Trophoblast cell (in vitro differentiated cells and primary cell): ENCODE data around the gene CACNB2.

Experiments used
- DNase-seq, 2 donors: peaks; one replicate each; pipeline ENCODE4 v3.0.0-alpha.2; 2016
- H2AFZ ChIP-seq: 2 replicates; pipeline ENCODE4 v1.6.1; 2013; ENCODE audit warnings: low read length, moderate library complexity, mild to moderate bottlenecking; ENCODE audit not compliant: insufficient read depth, poor library complexity
- H2AK5ac ChIP-seq: 2 replicates; pipeline ENCODE4 v1.6.1; 2013; ENCODE audit warnings: mild to moderate bottlenecking, low read length
- H2BK120ac ChIP-seq: 2 replicates; pipeline ENCODE4 v1.6.1; 2013; ENCODE audit warnings: low read length, mild to moderate bottlenecking, moderate library complexity; ENCODE audit not compliant: insufficient read depth, poor library complexity
- H2BK12ac ChIP-seq: 2 replicates; pipeline ENCODE4 v1.6.1; 2013; ENCODE audit warnings: mild to moderate bottlenecking, low read length, moderate library complexity
- H2BK5ac ChIP-seq: 2 replicates; pipeline ENCODE4 v1.6.1; 2013; ENCODE audit warnings: low read length, low read depth, moderate library complexity, mild to moderate bottlenecking; ENCODE audit not compliant: poor library complexity
- H3K14ac ChIP-seq: 2 replicates; pipeline ENCODE4 v1.6.1; 2013; ENCODE audit warnings: mild to moderate bottlenecking, low read length
- H3K18ac ChIP-seq: 2 replicates; pipeline ENCODE4 v1.6.1; 2013; ENCODE audit warnings: mild to moderate bottlenecking, low read length
- H3K23ac ChIP-seq: 2 replicates; pipeline ENCODE4 v1.6.1; 2013; ENCODE audit warnings: low read length
- H3K27ac ChIP-seq: 2 replicates; pipeline ENCODE4 v1.5.1; 2013; ENCODE audit warnings: low read depth, mild to moderate bottlenecking, inconsistent platforms, low read length, moderate library complexity
- H3K27me3 ChIP-seq: 2 replicates; pipeline ENCODE4 v1.6.1; 2013; ENCODE audit warnings: inconsistent platforms, mild to moderate bottlenecking, low read length, moderate library complexity; ENCODE audit not compliant: insufficient read depth
- H3K36me3 ChIP-seq, 2 experiments: 1 replicate in 1 of 2; 2 replicates in 1 of 2; pipeline ENCODE4 v1.6.1; 2013; ENCODE audit warnings: low read length in 2 of 2, mild to moderate bottlenecking in 2 of 2, moderate library complexity in 1 of 2; ENCODE audit not compliant: insufficient read depth in 2 of 2, control insufficient read depth in 1 of 2
- H3K4ac ChIP-seq: 2 replicates; pipeline ENCODE4 v1.6.1; 2013; ENCODE audit warnings: low read depth, mild to moderate bottlenecking, low read length, moderate library complexity
- H3K4me1 ChIP-seq, 2 experiments: 1 replicate in 1 of 2; 2 replicates in 1 of 2; pipeline ENCODE4 v1.6.1; 2013; ENCODE audit warnings: low read length in 2 of 2, mild to moderate bottlenecking in 2 of 2, moderate library complexity in 1 of 2; ENCODE audit not compliant: insufficient read depth in 2 of 2, control insufficient read depth in 1 of 2
- H3K4me2 ChIP-seq: 2 replicates; pipeline ENCODE4 v1.6.1; 2013; ENCODE audit warnings: inconsistent platforms, mild to moderate bottlenecking, low read length, moderate library complexity
- H3K4me3 ChIP-seq: 2 replicates; pipeline ENCODE4 v1.5.1; 2013; ENCODE audit warnings: mild to moderate bottlenecking, low read depth, low read length, inconsistent platforms
- H3K79me1 ChIP-seq: one replicate; pipeline ENCODE4 v1.6.1; 2013; ENCODE audit warnings: low read length
- H3K79me2 ChIP-seq: 2 replicates; pipeline ENCODE4 v1.6.1; 2013; ENCODE audit warnings: low read length, mild to moderate bottlenecking; ENCODE audit not compliant: control insufficient read depth, insufficient read depth, poor library complexity
- H3K9ac ChIP-seq: 2 replicates; pipeline ENCODE4 v1.6.1; 2013; ENCODE audit warnings: mild to moderate bottlenecking, low read length
- H3K9me3 ChIP-seq: 2 replicates; pipeline ENCODE4 v1.6.1; 2013; ENCODE audit warnings: low read depth, mild to moderate bottlenecking, control low read depth, inconsistent platforms, low read length; ENCODE audit not compliant: insufficient read depth
- H4K12ac ChIP-seq: 2 replicates; pipeline ENCODE4 v1.6.1; 2013; ENCODE audit warnings: low read depth, mild to moderate bottlenecking, low read length, moderate library complexity
- H4K8ac ChIP-seq: 2 replicates; pipeline ENCODE4 v1.6.1; 2013; ENCODE audit warnings: low read depth, mild to moderate bottlenecking, low read length, moderate library complexity
- H4K91ac ChIP-seq: one replicate; pipeline ENCODE4 v1.6.1; 2013; ENCODE audit warnings: low read depth, mild to moderate bottlenecking, low read length, moderate library complexity
- whole genome bisulfite sequencing: extraction: QIAGEN DNeasy Blood & Tissue Kit; methylation state at CpG from one replicate; pipeline ENCODE4 v1.1.7; 2013; ENCODE audit warnings: missing lambda C conversion rate; ENCODE audit not compliant: insufficient read length, insufficient coverage; ENCODE audit errors: extremely low coverage; 5-methylcytosine and 5-hydroxymethylcytosine counted together

The CACNB2 gene

DNA sequence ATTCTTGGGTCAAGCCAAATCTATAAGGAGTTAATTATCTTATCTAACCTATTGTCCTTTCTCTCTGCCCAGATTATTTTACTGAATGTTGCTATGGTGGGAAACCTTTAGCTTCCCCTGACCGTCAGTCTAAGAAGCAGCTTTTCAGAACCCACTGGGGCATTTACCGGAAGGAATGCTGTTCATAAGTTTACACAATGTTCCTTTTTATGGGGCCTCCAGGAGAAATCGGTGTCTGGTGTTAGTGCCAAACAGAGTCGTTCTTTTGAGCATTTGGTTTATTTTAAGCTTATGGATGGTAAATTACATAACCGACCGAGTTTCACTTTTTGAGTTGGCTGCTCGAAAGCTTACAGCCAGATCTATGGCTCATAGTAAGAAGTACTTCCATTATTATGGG is 111.9 kb downstream of the CACNB2 start:
- Histone ChIP-seq H4K12ac (no peak overlapping the region), H3K9ac (no peak overlapping the region), H3K79me1 (no peaks in the 10 kb centered on the region), H2AK5ac (no peak overlapping the region), H3K4ac (no peak overlapping the region), H3K27me3 (no peaks in the 10 kb centered on the region), H4K91ac (no peak overlapping the region), H3K14ac (no peak overlapping the region), H2BK120ac (no peak overlapping the region), H3K18ac (no peak overlapping the region), H2BK5ac (no peak overlapping the region), H4K8ac (no peak overlapping the region), H3K9me3 (no peaks in the 10 kb centered on the region), H3K4me2 (no peak overlapping the region), H3K4me1 (no peaks in the 10 kb centered on the region), H2BK12ac (no peak overlapping the region), H3K4me3 (no peak overlapping the region), H3K23ac (no peak overlapping the region), H3K27ac (no peak overlapping the region), H3K36me3 (no peaks in the 10 kb centered on the region), H2AFZ (no peak overlapping the region), H3K79me2 (no peaks in the 10 kb centered on the region)
- no peak for DNase-seq
- no CpG with 5 or more reads among the region's 7 CpGs for WGBS

GRCh38 chr10:18254086-18254485 is 113.9 kb downstream of the CACNB2 start:
- no peak overlapping the region for H3K4me2 ChIP-seq
- H3K9ac ChIP-seq, result no peak overlapping the region
- H3K27ac ChIP-seq, result no peak overlapping the region
- H2BK120ac ChIP-seq, result no peak overlapping the region
- no peaks in the 10 kb centered on the region for H3K79me1 ChIP-seq
- H3K4me3 ChIP-seq, result no peak overlapping the region
- H2BK12ac ChIP-seq, result no peak overlapping the region
- H3K9me3 ChIP-seq, result no peaks in the 10 kb centered on the region
- no peak overlapping the region for H4K12ac ChIP-seq
- H3K4me1 ChIP-seq, result no peaks in the 10 kb centered on the region
- H2AFZ ChIP-seq, result no peak overlapping the region
- H4K8ac ChIP-seq, result no peak overlapping the region
- H3K36me3 ChIP-seq, result no peaks in the 10 kb centered on the region
- H3K79me2 ChIP-seq, result no peaks in the 10 kb centered on the region
- WGBS, result no CpG with 5 or more reads among the region's 2 CpGs
- no peak overlapping the region for H3K18ac ChIP-seq
- no peak overlapping the region for H2AK5ac ChIP-seq
- no peak for DNase-seq
- no peak overlapping the region for H3K23ac ChIP-seq
- no peak overlapping the region for H2BK5ac ChIP-seq
- no peak overlapping the region for H4K91ac ChIP-seq
- H3K27me3 ChIP-seq, result no peaks in the 10 kb centered on the region
- no peak overlapping the region for H3K4ac ChIP-seq
- H3K14ac ChIP-seq, result no peak overlapping the region

GRCh38 chr10:18254692-18255091 is 114.5 kb downstream of the CACNB2 start:
- no peak overlapping the region for H3K4me2 ChIP-seq
- H3K27ac ChIP-seq, result no peak overlapping the region
- no peaks in the 10 kb centered on the region for H3K79me2 ChIP-seq
- H4K8ac ChIP-seq, result no peak overlapping the region
- no peak overlapping the region for H2BK12ac ChIP-seq
- no peak overlapping the region for H4K91ac ChIP-seq
- no peak overlapping the region for H3K4me3 ChIP-seq
- no peak overlapping the region for H2AK5ac ChIP-seq
- H2BK5ac ChIP-seq, result no peak overlapping the region
- no peak overlapping the region for H3K14ac ChIP-seq
- H3K18ac ChIP-seq, result no peak overlapping the region
- no peak overlapping the region for H3K23ac ChIP-seq
- no peak overlapping the region for H3K9ac ChIP-seq
- WGBS, result no CpG with 5 or more reads among the region's 4 CpGs
- no peak overlapping the region for H2AFZ ChIP-seq
- no peaks in the 10 kb centered on the region for H3K9me3 ChIP-seq
- H3K27me3 ChIP-seq, result no peaks in the 10 kb centered on the region
- no peaks in the 10 kb centered on the region for H3K79me1 ChIP-seq
- DNase-seq, result no peak
- H3K4ac ChIP-seq, result no peak overlapping the region
- H4K12ac ChIP-seq, result no peak overlapping the region
- no peak overlapping the region for H2BK120ac ChIP-seq
- no peaks in the 10 kb centered on the region for H3K4me1 ChIP-seq
- H3K36me3 ChIP-seq, result no peaks in the 10 kb centered on the region

GRCh38 chr10:18260310-18260922 is 120.2 kb downstream of the CACNB2 start:
- H3K79me1 ChIP-seq, result no peaks in the 10 kb centered on the region
- H3K4me2 ChIP-seq, result no peak overlapping the region
- DNase-seq, result no peak
- no peak overlapping the region for H3K18ac ChIP-seq
- no peak overlapping the region for H2AK5ac ChIP-seq
- H3K4ac ChIP-seq, result no peak overlapping the region
- no peak overlapping the region for H2BK12ac ChIP-seq
- no peaks in the 10 kb centered on the region for H3K79me2 ChIP-seq
- H3K23ac ChIP-seq, result no peak overlapping the region
- H3K4me1 ChIP-seq, result no peaks in the 10 kb centered on the region
- H3K27ac ChIP-seq, result no peak overlapping the region
- no peak overlapping the region for H3K9ac ChIP-seq
- no peak overlapping the region for H2BK120ac ChIP-seq
- no peak overlapping the region for H4K12ac ChIP-seq
- no peak overlapping the region for H3K4me3 ChIP-seq
- H3K27me3 ChIP-seq, result no peaks in the 10 kb centered on the region
- no peak overlapping the region for H4K91ac ChIP-seq
- H4K8ac ChIP-seq, result no peak overlapping the region
- no peak overlapping the region for H2BK5ac ChIP-seq
- H3K14ac ChIP-seq, result no peak overlapping the region
- WGBS, result no CpG with 5 or more reads among the region's 18 CpGs
- no peaks in the 10 kb centered on the region for H3K36me3 ChIP-seq
- H2AFZ ChIP-seq, result no peak overlapping the region
- H3K9me3 ChIP-seq, result no peaks in the 10 kb centered on the region
